Glomerular visceral epithelial cell (primary cell): ENCODE results near the gene ATF3.
"Not testable (repeated sequence)": the region's sequence is repeated elsewhere in the genome, so short reads cannot be mapped to it uniquely, and the experiment has no call there.

Source experiments
- DNase-seq: peaks from one replicate; pipeline ENCODE4 v3.0.0-alpha.2; 2016; ENCODE audit errors: extremely low spot score

The ATF3 gene

DNA sequence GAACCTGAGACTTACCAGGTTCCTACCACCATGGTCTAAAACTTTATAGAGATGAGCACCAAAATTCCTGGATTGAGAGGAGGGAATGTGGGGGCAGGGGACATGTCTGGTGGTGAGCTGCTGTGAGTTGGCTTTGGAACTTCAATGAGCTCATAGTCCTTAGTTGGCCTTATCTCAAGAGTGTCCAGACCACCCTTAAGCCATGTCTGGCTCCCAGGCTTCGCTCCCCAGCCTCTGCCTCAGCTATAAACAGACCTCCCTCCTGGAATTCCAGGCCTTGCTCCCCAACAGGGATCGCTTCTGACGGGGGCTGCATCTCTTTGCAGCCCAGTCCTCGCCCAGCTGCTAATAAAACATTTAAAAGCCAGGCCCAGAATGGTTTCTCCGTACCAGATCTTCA is 19.5 kb downstream of the ATF3 start:
- no peak for DNase-seq

DNA sequence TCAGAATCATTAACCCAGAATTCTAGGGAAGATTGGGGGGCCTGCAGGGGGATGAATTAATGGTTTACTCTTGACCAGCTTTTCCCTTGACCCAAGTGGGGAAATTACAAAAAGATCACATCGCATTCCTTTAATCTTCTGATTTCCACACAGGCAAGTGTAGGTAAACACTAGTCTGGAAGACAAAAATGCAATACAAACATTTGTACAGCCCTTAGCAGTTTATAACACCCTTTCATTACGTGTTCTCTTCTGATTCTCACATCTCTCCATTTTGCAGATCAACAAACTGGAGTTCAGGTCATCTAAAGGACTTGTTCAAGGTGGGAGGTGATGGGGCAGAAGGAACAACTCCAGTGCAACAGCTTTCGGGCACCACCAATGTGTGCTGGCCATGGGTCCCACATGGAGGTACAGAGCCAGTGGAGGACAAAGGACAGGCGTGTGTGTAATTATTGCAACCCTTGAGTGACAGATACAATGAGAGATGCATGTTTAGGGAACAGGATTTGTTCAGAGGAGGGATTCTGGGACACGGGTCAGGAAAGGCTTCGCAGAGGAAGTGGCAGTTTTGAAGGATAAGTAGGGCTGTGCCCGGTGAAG is 20.4 kb downstream of the ATF3 start:
- no peak for DNase-seq

DNA sequence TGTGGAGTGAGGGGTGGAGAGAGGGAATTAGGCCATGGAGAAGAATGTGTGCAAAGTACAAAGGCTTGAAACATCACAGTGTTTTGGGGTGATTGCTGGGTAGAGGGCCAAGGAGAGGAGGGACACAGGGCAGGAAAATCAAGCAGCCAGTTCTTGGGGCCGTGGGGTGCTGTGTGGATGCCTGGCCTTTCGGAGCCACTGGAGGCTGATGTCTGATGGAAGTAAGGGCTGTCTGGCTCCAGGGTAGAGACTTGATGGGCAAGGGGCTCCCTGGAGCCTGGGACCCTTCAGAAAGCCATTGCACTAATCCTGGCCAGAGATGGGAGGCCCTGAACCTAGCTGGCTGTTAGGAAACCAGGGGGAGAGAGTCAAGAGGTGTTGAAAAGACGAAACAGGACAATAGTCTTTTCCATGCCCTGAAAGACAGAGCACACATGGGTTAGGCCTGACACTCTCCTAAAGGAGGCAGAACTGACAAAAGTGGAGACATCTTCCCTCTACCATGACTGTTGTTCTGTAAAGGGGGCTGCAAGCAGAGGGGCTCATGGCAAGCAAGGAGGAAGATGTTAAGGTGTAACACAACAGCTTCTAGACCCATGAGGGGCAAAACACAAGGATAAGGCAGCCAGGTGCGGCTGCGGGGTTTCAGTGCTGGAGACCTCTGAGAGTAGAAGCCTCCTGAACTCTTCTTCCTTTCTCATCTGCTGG is 21.0 kb downstream of the ATF3 start:
- DNase-seq = no peak

DNA sequence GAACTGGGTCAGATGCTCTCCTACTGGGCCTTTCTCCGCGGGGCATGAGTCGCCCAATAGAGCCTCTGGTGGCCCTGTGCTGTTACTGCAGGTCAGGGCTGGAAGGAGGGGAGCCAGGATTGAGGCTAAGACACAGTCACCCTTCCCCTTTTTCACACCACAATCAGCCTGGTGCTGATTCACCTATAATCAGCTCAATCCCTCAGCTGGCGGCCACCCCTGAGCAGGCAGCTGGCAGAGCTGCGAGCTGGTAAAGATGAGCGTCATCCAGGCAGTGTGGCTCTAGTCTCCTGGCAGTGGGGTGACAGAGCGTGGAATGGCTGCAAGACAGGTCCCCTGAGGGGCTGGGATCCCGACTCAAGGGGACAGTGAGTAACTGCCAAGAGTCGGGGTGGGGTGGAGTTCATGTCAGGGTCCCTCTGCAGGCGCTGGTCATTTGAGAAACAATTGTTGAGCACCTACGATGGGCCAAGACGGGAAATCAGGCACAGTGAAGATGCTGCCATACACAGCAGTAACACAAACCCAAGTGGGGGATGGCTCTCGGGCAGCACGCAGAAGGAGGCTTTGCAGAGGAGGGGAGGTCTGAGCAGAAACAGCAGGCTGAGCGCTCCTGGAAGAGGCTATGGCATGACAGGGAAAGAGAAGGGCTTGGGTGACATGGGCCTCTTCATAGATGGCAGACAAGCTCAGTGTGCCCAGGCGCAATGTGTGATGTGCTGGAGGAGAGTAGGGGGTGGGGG is 21.8 kb downstream of the ATF3 start:
- peak; percentile 85 for DNase-seq

DNA sequence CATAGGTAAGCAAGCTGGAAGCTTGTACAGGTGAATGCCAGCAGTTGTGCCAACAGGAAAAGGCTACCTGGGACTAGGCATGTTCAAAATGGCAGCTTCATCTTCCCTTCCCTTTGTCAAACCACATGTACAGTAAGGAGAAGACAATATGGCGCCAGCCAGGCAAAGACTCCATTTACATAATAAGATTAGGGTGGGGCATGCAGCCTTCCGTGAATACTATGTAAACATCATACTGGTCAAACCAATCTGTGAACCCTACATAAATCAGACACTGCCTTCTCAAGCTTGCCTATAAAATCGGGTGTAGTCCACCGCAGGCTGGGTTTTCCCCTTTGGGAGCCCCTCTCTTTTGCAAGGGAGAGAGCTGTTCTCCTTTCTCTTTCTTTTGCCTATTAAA is 24.6 kb downstream of the ATF3 start:
- DNase-seq = no peak

DNA sequence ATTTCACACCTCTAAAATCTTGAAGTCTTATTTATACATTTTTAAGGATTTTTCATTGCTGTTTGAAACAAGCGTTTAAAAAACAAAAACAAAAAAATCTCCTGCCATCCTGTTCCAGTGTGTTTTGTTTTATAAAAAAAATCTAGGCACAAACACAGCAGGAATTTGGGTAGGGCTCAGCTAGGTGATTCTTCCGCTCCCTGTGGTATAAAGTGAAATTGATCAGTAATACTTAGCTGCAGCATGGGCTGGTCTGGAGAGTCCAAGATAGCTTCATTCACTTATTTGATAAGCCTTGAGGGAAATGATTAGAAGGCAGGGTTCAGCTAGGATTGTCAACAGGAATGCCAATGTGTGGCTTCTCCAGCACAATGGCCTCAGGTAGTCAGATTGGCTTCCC is 25.7 kb downstream of the ATF3 start:
- DNase-seq = no peak

DNA sequence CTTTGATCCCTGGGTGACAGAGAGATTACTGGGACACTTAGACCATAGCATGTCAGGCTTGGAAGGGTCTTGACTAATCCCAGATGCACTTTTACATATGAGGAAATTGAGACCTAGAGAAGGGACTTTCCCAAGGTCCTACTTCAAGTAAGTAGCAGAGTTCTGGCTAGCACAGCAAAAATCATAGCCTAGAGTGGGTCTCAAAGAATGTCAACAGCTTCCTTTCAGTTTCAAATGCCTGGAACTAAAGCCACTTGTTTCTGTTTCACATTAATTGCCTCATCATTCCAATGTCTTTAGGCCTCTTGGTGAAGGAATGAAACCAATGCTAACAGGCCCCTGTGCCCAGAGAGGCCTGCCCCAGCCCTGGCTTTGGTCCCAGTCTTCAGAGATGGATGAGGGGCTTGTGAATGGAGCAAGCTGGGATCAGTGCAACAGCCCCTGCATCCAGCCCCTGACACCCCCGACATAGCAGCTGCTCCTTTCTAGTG is 26.6 kb downstream of the ATF3 start:
- peak; percentile 61 for DNase-seq

DNA sequence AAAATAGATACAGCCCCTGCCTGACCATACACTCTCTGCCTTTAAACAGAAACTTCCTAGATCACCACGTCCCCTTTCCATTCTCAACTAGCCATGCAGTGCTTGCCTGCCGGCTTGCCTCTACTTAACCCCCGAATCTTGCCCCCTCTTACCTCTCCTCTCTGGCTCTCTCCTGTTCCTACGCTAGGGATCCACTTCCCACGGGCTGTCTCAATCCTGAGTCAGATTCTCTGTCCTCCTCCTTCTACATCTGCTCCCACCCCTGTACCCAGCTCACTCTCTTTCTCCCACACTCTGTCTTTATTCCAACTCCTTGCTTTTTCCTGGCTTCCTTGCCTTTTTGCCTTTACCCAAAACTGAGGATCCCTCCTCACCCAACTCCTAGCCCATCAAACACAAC is 29.3 kb downstream of the ATF3 start:
- DNase-seq = no peak

DNA sequence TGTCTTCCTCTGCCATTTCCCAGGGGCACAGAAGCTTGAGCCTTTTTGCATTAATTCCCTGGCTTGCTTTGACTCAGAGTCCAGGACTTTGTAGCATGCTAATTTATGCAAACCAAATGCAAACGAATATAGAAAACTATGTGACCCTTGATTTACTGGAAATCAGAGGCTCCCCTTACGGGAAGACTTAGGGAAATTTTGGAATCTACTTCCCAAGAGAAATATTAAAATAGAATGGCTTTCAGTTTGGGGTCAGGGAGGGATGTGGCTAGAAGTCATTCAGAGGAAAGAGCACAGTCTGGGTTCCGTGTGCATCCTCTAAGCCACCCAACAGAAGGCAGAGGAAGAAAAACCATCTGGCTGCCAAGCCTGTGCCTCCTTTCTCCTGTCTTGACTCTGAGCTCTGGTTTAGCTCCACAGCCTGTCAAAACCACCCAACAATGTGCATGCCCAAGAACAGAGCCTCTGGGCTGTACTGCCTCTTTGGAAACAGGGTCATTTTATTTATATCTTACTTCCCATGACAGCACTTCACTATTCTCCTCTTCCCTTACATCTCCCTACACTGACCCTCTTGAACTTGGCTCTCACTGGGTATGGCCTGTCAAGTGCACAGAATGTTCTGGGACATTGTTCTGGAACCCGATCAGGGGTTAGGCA is 30.1 kb downstream of the ATF3 start:
- DNase-seq = no peak

DNA sequence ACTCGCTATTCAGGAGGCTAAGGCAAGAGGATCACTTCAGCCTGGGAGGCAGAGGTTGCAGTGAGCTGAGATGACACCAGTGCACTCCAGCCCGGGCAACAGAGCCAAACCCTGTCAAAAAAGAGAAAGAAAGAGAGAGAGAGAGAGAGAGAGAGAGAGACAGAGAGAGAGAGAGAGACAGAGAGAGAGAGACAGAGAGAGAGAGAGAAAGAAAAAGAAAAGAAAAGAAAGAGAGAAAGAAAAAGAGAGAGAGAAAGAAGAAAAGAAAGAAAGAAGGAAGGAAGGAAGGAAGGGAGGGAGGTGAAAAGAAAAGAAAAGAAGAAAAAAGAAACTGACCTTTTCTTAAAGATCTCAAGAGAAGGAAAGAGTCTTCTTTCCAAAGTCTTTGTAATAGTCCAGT is 31.0 kb downstream of the ATF3 start:
- DNase-seq = not testable (repeated sequence)

DNA sequence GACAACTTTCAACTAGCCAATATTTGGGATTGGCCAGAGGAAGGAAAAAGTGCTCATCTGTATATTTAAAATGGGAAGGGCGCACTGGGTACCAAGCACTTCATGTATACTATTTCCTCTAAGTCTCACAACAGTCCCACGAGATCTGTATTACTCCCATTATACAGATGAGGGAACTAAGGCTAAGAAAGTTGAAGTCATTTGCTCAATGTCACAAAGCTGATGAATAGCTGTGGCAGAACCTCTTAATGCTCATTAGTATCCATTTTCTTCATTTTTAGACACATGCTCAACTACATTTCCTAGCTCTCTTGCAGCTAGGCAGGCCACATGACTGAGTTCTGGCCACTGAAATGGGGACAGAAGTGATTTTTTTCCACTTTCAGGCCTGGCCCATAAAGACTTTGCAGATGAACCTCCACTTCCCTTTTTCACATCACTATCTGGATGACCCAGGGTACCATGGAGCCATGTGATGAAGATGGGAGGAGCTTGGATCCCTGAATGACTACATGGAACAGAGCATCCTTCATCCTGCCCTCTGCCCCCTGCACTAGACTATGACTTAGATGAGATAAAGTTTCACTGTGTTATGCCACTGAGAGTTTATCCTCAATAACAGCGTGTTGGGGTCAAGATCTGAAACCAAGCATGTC is 31.8 kb downstream of the ATF3 start:
- no peak for DNase-seq

DNA sequence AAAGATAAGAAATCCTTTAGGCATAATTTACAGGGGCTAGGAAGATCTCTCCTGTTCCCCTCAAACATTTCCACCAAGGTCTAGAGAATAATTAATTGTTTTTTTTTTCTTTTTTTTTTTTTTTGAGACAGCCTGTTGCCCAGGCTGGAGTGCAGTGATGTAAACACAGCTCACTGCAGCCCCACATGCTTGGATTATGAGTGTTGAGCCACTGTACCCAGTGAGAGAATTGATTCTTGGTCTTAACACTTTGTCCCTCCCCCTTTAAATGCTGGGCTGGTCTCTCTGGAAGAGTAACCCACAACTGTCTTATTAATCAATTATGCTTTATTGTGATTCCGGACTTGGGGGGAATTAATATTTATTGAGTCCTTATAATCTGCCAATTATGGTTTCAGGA is 33.4 kb downstream of the ATF3 start:
- DNase-seq = no peak

DNA sequence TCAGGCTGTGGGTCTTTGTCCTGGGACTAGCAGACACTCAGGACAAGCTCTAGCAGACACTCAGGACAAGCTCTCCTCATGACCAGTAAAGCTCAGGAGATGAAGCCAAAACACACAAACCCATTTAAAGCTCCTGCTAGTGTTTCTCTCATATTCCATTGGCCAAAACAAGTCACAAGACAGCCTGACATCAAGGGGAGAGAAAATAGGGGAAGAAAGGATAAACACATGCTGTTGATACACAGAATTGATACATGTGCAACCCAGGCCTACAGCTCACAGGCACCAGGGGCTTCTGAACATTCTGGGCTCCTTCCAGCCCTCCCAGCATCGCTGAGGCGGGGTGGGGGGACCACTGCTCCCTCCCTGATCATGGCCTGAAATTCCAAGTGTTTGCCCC is 35.3 kb downstream of the ATF3 start:
- DNase-seq = no peak

DNA sequence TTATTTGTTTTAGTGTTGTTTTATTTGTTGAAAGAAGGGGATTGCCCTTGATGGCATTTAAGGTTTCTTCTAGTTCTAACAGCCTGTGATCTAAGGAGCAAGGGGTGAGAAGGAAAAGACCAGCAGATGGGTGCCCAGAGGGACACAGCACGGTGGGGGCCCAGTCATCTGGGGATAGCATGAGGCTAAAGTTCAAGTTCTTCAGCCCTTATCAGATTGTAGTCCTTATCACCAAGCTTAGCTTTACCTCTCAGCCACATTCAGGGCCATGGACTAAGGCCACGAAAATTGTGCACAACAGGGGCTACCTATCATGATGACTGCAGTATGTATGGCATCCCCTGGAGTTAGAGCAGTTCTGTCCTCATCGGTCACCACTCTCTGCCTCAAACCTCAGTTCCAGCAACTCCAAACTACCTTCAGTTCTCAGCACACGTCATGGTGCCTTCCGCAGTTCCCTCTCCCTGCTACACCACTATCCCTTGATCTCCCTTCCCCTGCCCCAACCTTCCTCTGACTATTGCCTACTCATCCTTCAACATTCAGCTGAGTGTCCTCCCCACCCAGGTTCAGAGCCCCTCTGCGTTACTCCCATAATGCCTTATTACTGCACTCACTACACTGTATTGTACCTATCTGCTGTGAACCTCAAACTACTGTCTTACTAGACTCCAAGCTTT is 36.4 kb downstream of the ATF3 start:
- no peak for DNase-seq

DNA sequence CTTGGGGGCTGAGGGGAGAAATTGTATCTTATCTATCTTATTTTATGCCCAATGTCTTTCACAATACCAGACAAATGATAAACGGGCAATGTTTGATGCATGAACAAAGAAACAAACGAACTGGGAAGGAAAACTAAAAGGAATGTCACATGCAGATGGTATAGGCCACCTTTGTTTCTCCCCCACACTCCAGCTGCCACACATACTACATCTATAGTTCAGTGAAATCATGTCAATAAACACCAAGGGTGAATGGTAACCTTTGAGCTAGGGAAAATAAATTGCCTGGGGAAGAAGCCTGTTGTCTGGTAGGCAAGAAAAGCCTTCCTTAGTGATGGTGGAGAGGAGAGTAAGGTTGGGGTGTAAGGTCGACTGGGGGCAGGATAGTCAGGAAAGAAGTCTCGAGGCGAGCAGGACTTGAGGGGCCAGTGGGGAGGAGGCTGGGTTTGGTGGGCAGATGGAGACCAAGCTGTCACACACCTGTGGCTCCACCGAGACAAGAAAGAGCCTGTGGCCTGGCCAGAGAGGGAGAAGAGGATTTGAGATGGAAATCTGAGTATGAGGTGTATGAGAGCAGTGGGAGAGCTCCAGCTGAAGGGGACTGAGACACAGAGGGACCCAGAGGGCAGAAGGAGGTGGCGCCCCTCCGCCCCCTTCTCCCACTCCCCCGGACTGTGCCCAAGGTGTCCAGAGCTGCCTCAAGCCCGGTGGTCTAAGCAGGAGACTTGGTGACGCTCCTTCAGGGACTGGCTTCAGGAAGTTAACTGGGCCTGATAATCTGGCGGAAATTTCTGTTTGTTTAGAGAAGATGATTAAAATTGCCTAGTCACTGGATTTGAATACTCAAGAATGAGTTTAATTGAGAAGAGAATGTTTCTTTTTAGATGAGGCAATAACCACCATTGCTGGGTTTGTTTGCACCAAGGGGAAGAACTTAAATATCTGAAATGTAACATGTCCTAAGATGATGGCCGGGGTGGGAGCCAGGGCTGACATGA is 37.3 kb downstream of the ATF3 start:
- DNase-seq = no peak

DNA sequence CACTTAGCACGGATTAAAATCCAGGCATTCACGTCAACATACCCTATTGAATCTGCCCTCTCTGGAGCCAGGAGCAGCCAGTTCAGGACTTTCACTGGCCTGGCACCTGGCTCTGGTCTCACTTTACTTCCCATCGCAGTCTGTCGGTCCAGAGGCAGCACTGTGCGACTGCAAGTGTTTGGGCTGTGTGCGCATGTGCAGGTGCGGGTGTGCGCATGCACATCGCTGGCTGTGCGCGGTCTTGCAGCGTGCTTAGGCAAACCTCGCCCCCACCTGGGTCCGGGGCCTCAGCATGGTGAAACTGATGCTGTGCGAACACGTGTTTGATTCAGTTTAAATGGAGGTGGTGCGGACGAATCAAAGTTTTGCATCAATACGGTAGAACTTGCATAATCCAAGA is 38.0 kb downstream of the ATF3 start:
- DNase-seq = no peak

DNA sequence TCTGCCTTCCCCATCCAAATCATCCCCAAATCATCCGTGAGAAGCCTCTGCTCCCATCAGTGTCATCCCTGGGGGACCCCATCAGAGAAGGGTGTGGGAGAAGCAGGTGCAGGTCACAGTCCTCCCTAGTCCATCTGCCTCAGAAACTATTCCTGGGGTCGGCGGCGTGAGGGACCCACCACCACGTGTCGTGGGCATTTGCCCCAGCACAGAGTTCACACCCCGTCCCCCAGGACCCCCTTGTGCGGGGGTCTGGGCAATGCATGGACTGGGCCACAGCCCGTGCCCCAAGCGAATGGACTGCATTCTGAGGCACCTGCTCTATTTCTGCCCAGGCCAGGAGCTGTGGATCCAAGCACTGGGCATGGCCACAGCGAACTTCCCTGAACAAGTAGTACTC is 38.4 kb downstream of the ATF3 start:
- no peak for DNase-seq

DNA sequence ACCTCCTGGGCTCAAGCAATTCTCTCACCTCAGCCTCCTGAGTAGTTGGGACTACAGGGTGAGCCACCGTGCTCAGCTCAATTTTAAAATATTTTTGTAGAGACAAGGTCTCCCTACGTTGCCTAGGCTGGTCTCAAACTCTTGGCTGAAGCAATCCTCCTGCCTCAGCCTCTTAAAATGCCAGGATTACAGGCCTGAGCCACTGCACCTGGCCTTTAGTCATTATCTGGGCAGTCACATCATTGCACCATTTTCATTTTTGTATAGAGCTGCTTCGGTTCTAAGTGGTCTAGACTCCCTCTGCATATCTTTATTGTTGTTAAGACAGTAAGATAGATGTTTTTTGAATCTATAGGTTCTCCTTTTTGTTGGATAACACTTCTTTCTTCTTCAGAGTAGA is 39.9 kb downstream of the ATF3 start:
- DNase-seq = no peak

DNA sequence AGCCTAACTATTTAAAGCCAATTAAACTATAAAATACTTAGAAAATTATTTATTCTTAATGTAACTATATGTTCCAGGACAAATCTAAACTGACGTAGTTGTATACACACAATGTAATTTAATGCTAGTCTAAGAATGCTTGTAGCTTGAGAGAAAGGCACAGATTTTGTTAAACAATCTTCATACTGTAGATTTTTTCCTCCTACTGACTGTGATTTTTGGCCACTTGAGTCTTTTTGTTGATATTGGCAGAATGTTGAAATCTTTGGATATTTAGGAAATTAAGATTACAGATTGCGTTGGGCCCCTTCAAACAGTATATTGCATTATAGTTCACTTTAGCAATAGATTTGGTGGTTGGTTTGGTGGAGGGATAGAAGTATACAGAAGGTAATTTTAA is 40.5 kb downstream of the ATF3 start:
- no peak for DNase-seq

DNA sequence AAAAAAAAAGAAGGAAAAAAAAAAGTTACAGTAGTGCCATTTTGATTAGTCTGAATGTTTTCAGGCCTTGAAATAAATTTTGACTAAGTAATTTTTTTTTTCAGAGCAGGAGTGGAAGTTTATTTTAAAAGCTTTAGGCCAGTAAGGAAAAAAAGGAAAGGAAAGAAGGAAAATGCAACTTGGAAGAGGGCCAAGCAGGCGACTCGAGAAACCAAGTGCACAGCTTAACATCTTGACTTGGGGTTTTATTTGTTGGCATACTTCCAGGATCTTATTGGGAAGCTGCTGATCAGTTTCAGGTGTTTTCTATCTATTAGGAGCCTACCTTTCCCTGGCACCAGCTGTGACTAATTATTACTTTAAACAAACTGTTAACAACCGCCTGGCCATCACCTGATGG is 41.7 kb downstream of the ATF3 start:
- no peak for DNase-seq
